ENCODE results near the gene CLEC3B. TPM values are rescaled to one million over a fixed set of nuclear protein-coding genes. Genes with fewer than 3 reads are reported as not detected.

The CLEC3B gene
- total RNA-seq, 1 donor from 2014 or later, result 70.8 TPM

DNA sequence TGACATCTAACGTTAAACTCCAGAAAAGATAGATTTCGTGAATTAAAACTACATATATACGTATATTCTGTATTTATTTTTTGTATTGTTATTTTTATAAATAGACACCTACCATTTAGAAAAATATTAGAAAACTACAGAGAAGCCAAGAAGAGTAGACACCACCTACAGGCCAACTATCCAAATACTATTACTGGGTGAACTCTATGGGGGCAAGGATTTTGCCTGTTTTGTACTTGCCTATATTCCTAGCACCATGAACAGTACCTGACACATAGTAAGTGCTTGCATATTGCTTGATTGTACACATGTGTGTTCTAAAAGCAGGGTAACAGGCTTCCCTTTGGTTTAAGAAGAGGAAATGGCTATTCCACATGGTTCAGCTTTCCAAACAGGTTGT lies 24.4 kb upstream of the CLEC3B start:
- DNase-seq (ENCODE audit: missing footprints) (no peak), ATAC-seq (no peak)
- intact Hi-C loops (cut with DNase I), result no loop called here

DNA sequence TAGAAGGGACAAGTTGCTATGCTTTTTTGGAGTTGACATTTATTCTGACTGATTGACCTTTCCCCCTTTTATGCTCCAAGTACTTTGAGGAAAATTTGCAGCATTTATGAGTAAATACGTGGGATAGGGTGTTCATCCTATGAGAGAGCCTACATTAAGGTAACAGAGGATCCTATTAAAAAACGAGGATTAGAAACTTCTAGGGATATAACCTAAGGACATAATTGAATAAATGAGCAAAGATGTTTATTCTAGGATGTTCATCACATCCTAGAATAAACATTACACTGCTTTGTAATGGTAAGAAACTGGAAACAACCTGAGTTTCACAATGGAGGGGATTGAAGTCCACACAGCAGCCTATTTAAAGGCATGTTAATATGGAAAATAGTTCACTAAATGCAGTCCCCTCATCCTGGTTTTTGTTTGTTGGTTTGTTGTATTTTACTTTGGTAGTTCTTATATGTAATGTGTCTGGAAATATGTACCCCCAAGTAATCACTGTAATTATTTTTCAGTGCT lies 23.9 kb upstream of the CLEC3B start:
- intact Hi-C loops (cut with DNase I), result no loop called here
- no peak for ATAC-seq
- DNase-seq (ENCODE audit: missing footprints), result no peak

DNA sequence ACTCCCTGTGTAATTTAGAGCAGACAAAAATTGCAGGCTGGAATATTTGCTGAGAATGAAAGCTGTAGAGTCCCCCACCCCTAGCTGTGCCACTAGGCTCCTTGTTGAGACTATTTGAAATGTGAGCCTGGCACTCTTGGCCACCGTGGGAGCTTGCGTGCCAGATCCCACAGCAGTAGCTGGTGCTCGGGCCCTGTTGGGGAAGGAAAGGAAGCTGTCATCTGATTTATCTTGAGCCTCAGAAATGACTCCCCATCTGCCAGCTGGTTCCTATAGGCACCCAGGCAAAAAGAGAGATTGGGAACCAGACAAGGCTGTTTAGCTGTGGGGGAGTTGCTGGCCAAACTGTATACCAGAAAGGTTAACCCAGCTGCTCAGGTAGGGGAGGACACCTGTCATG lies 23.4 kb upstream of the CLEC3B start:
- no peak for DNase-seq (ENCODE audit: missing footprints)
- peak; percentile 45 for ATAC-seq

DNA sequence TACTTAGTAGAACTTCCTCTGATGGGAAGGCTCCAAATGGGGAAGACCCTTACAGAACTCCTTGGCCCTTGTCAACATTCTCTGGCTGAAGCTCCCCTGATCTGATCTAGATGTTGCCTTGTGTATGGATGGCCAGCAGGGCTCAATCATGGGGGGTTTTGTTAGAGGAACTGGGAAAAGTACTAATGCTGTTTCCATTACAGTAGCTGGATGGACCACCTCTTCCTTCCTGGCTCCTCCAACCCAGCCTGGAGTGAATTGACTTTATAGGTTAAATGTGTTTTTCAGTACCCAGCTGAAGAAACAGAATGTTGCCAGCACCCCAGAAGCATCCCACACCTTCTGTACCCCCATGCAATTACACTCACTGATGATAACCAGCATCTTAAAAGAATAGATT lies 22.7 kb upstream of the CLEC3B start:
- DNase-seq (ENCODE audit: missing footprints), result no peak
- intact Hi-C loops (cut with DNase I), result no loop called here
- no peak for ATAC-seq

More for the DNA sequence above, 23.4 kb upstream of the CLEC3B start:
- intact Hi-C loops (cut with DNase I), result no loop called here

DNA sequence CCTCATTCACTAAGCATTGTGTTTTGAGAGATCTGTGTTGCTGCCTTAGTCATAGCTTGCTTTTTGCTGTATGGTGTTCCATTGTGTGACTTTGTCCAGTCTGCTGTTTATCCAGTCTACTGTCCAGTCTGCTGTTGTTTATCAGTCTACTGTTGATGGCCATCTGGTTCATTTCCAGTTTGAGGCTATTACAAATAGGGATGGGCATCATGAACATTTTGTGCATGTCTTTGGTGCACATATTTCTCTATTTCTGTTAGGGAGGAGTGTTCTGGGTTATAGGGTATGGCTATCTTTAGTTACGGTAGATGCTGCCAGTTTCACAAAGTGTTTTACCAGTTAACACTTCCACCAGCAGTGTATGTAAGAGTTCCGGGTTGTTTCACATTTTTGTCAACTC lies 22.2 kb upstream of the CLEC3B start:
- peak; percentile 43 for ATAC-seq
- no peak for DNase-seq (ENCODE audit: missing footprints)
- intact Hi-C loops (cut with DNase I), result no loop called here

DNA sequence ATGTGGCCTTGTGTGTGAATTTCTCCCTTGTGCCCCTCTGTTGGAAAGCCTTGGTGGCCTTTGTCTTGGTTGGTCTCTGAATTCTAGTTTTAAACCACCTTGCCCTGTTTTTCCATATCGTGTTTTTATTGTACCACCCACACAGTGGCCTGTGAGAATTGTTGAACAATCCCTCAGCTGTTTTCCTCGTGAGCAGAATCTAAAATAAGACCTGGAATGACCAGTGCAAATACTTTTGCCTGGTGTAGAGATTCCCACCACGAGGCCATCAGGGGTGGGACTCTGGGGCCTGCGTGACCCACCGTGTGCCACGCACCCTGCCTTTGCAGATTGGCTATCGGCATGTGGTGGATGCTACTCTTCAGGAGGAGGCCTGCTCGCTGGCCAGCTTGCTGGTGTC lies 19.0 kb upstream of the CLEC3B start:
- ATAC-seq (no peak), DNase-seq (ENCODE audit: missing footprints) (no peak)
- intact Hi-C loops (cut with DNase I), result no loop called here

DNA sequence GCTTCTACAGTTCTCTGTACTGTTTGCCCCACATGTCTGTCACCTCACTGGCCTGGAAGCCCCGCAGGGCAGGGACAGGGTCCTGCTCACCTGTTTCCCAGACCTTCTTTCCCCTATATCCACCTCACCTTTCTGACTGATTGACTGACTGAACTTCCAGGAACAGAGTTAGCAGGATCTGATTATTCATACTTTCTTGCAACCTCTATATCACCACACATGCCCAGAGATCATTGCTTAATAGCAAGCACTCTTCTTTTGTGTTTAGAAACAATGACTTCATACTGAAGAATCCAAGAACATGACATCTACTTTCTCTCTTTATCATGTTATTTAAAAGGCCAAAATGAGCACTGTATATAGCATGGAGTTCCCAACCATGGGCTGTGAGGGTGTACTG lies 18.0 kb upstream of the CLEC3B start:
- no peak for ATAC-seq

DNA sequence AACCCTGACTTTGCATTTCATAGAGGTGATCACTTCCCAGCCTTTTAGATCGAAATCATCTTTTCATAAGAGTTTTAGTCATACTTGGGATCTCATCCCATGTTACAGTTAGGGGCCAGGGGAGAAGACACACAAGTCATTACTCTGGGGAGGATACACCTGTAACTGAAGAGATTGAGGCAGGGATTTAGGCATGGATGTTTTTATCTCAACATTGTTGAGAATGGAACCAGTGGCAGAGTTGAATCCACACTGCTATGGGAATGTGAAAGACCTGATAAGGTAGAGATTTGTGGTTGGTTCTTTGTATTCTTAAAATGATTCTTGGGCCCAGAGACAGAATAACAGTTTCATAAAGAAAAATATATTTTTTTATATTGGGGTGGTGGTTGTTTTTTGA lies 16.2 kb upstream of the CLEC3B start:
- ATAC-seq (no peak), DNase-seq (ENCODE audit: missing footprints) (no peak)
- intact Hi-C loops (cut with DNase I), result loop anchor here (5.0 kb wide), 1 partner anchor 33 kb away; the partner anchor contains the start of genes EXOSC7 and ZDHHC3

More for the DNA sequence above, 18.0 kb upstream of the CLEC3B start:
- intact Hi-C loops (cut with DNase I), result no loop called here
- DNase-seq (ENCODE audit: missing footprints), result no peak

DNA sequence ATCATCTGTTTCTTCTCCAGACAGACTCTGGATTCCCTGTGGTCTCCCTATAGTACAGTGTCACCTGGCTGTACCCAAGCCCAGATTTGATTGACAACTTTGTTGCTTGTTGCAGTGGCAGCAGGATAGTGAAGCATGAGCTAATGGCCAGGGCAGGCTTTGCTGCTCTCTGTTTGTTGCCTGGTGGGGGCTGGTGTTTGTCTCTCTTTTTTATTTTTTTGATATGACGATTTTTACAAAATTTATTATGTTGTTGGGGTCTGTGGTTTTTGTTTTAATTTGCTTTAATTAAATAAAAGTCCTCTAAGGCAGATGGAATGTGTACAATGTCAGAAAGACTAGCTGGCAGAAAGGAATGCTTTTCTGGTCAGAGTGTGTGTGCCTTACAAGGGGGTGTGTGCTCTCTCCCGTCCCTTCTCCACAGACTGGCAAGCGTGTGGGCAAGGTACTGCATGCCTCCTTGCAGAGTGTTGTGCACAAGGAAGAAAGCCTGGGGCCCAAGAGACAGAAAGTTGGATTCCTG lies 15.2 kb upstream of the CLEC3B start:
- intact Hi-C loops (cut with DNase I), result loop anchor here (5.0 kb wide), 1 partner anchor 34 kb away; the partner anchor contains the start of genes EXOSC7 and ZDHHC3
- no peak for ATAC-seq
- no peak for DNase-seq (ENCODE audit: missing footprints)

DNA sequence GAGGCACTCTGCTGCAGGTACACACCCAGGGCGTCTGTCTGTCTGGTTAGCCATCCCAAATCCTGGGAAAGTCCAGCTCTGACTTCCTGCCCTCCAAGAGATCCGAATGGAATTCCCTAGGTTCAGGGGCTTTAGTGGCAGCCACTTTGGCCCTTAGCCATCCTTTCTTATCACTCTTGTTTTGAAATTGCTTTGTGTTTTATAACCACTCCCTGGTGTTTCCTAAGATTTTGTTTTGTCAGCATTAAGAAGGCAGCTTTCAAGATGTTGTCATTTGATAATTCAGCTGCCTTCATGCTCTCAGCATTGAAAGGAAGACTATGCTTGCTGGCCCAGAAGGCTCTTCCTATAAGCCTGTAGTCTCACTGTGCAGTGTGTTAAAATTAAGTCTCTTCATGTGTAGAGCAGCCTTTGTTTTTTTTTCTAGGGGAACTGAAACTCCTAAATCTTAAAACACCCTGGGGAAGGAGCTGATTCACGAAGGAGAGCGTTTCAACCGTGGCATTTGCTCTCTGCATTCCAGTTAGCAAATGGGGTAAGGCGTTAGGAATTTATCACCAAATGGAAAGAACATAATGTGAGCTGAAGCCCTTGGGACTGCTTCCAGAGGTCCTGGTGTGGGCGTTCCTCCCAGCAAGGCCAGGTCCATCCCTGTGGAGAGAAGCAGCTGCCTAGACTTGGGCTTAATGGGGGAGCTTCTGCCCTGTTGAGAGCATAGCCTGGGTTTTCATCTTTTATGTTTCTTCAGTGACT lies 14.2 kb upstream of the CLEC3B start:
- peak; percentile 90 for ATAC-seq
- peak; percentile 80 for DNase-seq (ENCODE audit: missing footprints)
- intact Hi-C loops (cut with DNase I), result loop anchor here (1.0 to 5.0 kb wide), 2 partner anchors 25 to 35 kb away; partner anchors contain the start of genes EXOSC7 and ZDHHC3

DNA sequence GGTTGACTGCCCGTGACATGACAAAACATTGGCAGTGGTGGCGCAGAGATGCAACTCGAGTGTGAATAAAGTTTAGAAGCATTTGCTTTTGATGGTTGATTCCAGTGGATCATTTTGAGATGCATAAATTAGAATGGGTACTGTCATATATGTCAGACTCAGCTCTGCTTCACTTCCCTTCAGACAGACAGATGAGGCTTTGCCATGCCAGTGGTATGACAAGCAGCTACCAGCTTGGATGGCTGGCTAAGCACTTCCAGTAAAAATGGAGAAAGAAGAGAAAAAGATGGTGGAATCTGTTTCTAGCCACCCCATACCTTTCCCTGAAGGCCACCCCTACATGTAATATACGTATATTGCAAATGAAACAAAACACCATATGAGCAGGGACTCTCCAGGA lies 13.5 kb upstream of the CLEC3B start:
- intact Hi-C loops (cut with DNase I), result loop anchor here (1.0 to 5.0 kb wide), 2 partner anchors 25 to 35 kb away; partner anchors contain the start of genes EXOSC7 and ZDHHC3
- ATAC-seq (no peak), DNase-seq (ENCODE audit: missing footprints) (no peak)

DNA sequence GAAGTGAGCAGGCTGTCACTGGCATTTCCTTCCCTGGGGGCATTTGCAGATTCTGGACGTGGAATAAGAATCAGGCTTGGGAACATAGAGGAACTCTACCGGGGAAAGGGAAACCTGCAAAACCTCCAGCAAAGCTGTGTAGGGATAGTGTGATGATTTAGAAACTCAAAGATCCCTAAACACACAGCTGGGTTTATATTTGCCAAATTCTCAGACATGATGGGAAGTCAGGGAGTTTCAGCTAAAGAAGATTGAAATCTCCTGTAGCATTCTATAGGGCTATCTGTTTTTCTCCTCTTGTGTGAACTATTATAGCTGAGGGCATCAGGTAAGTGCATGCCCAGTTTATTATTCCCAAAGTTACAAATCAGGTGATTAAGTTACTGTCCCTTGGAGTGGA lies 9.2 kb upstream of the CLEC3B start:
- intact Hi-C loops (cut with DNase I), result no loop called here
- DNase-seq (ENCODE audit: missing footprints), result no peak
- ATAC-seq, result no peak

DNA sequence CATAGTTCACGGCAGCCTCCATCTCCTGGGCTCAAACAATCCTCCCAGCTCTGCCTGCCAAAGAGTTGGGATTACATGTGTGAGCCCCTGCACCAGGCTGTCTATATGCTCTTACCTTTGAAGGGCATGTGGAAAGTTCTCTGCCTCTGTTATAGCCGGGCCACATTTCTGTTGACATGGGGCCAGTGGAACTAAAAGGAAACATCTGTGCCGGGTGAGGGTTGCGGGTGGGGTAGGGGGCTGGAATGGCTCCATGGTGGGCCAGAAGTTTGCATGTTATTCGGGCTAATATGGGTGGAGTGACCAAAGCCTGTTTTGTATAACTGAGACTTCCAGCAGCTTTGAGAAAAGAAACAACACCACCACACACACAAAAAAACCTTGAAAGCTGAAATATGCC lies 8.3 kb upstream of the CLEC3B start:
- intact Hi-C loops (cut with DNase I), result no loop called here
- no peak for ATAC-seq
- DNase-seq (ENCODE audit: missing footprints), result no peak

DNA sequence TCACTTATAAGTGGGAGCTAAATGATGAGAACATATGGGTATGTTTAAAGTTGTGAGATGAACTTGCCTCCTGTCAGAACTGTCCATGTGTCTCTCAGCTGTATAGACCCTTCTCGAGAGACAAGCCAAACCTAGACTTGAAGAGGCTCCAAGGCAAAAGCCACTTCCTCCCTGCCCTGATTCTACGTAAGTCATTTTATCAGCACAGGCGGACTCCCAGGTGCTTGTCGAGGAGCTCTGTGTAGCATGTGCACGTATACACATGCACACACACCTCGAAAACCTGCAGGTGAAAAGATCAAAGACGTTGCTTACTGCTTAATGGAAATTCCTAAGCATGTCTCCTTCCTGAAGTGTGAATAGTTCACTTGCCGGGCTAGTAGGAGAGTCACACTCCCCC lies 5.6 kb upstream of the CLEC3B start:
- DNase-seq (ENCODE audit: missing footprints), result no peak
- no peak for ATAC-seq
- intact Hi-C loops (cut with DNase I), result no loop called here

DNA sequence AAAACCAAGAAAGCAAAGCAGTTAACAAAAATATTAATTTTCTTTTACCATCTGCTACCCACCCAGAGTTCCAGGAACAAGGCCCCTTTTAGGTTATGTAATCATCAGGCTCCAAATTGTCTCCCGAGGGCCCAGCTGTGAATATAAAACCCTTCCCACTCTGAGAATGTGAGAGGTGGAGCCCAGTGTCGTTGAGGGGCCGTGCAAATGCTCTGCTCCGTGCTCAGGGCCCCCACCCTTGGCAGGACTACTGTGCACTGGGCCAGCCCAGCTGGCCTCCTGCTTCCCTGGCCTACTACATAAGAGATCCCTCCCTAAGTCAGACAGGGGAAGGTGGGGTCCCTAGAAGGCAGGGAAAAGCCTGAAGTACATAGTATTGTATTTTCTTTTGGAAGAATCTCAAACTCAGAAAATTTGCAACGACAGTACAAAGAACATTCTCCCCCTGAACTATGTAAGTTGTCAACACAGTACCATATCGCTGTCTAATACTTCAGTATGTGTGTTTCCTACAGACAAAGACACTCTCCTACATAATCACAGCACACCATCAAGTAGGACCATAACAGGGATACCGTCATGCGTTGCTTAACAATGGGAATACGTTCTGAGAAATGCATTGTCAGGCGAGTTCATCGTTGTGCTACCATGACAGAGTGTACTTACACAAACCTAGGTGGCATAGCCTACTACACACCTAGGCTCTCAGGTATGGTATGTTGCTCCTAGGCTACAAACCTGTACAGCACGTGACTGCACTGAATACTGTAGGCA lies 4.4 kb upstream of the CLEC3B start:
- DNase-seq (ENCODE audit: missing footprints), result peak; percentile 85
- intact Hi-C loops (cut with DNase I), result no loop called here
- peak; percentile 87 for ATAC-seq

DNA sequence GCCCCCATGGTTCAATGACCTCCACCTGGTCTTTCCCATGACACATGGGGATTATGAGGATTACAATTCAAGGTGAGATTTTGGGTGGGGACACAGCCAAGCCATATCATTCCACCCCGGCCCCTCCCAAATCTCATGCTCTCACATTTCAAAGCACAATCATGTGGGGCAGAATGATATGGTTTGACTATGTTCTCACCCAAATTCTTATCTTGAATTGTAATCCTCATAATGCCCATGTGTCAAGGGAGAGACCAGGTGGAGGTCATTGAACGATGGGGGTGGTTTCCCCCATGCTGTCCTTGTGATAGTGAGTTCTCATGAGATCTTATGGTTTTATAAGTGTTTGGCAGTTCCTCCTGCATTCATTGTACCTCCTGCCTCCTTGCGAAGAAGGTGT lies 2.4 kb upstream of the CLEC3B start:
- ATAC-seq, result no peak
- no peak for DNase-seq (ENCODE audit: missing footprints)
- intact Hi-C loops (cut with DNase I), result no loop called here

DNA sequence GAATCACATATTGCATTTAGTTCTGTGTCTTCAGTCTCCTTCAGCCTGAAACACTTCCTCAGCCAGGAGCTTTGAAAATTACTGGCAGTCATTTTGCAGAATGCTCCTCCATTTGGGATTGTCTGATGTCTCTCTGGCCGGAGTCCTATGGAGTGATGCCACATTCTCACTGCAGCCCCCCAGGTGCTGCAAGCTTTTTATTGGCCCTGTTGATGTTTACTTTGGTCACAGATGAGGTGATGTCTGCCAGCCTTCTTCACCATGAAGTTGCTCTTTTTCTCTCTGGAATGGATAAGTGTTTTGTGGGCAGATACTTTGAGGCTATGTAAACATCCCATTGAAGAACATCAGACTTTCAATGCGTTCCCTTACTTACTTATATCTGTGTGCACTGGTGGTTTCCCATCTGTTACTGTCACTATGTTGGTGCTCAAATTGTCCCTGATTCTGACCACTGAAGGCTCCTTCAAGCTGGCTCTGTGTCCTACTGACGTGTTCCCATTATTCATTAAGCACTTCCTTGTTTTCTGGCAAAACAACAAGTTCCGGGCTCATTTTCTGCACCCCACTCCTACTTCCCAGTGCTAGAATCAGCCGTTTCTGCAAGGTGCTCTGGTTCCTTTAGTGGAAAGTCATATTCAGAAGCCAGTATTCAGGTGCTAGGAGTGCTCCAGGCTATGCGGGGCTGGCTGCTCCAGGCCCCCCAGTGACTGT lies 1.4 kb upstream of the CLEC3B start:
- no peak for DNase-seq (ENCODE audit: missing footprints)
- ATAC-seq, result no peak
- intact Hi-C loops (cut with DNase I), result loop anchor here (5.0 kb wide), 1 partner anchor 47 kb away; the partner anchor contains the start of genes EXOSC7 and ZDHHC3

DNA sequence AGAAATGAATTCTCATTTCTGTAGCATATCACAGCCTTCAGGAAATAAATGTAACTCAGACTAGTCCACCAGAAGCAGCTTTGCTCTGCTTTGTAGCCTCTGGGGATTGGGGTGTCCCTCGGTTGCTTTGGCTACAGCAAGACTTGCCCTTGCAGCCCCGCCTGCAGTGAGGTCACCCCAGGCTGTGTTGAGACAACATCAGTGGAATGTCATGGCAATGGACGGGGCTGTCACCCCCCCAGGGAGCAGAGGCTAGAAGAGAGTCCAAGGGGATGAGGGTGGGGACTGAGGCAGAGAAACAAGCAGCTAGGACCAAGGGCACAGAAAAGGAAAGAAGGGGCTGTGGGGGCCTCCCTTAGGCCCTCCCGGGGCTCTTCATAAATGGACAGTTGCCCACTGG lies 854 bp downstream of the CLEC3B start:
- peak; percentile 91 for DNase-seq (ENCODE audit: missing footprints)
- intact Hi-C loops (cut with DNase I), result loop anchor here (2.0 to 5.0 kb wide), 2 partner anchors 32 to 50 kb away; partner anchors contain the start of genes EXOSC7 and ZDHHC3
- ATAC-seq, result peak; percentile 89

DNA sequence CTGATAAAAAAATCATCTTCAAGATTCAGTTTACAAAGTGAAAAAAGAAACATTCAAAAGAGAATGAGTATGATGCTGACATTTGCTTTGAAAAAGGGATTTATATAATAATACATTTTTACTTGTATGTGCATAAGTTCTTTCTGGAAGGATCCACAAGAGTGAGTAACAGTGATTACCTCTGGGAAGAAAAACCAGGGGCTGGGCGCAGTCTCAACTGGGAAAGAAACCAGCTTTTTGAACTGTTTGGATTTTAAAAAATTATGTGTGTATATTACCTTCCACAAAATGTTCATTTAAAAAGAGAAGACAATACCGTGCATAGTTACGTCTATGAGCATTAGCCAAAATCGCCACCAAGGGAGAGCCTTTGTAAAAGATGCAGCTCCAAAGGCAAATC lies 1.3 kb downstream of the CLEC3B start:
- intact Hi-C loops (cut with DNase I), result loop anchor here (2.0 to 5.0 kb wide), 2 partner anchors 33 to 50 kb away; partner anchors contain the start of genes EXOSC7 and ZDHHC3
- no peak for DNase-seq (ENCODE audit: missing footprints)

More for the DNA sequence above, 1.3 kb downstream of the CLEC3B start:
- no peak for ATAC-seq
